Esophagus muscularis mucosa (tissue), 4 donors: ENCODE results near the gene FGD5. TPM values are rescaled to one million over a fixed set of nuclear protein-coding genes. Genes with fewer than 3 reads are reported as not detected.

Experiments
- DNase-seq: peaks from one replicate; pipeline ENCODE4 v3.0.0-alpha.2; 2017; ENCODE audit errors: extremely low spot score
- H3K27ac ChIP-seq, 4 donors: fragments of 200-600 bp; sonication (generic); replicated peaks in 1 of 4; 1 replicate in 3 of 4; 2 replicates in 1 of 4; pipeline ENCODE4 v1.5.1; 2016 to 2019; ENCODE audit warnings: mild to moderate bottlenecking in 1 of 4
- H3K27me3 ChIP-seq, 4 donors: fragments of 200-600 bp; sonication (generic); one replicate each; pipeline versions ENCODE4 v1.5.1 to v1.6.0; 2016 to 2019
- H3K36me3 ChIP-seq, 4 donors: fragments of 200-600 bp; sonication (generic); one replicate each; pipeline ENCODE4 v1.5.1; 2016 to 2019
- H3K4me1 ChIP-seq, 4 donors: fragments of 200-600 bp; sonication (generic); one replicate each; pipeline ENCODE4 v1.5.1; 2016 to 2019
- H3K4me3 ChIP-seq, 4 donors: fragments of 200-600 bp; sonication (generic); 1 replicate in 2 of 4; 2 replicates in 2 of 4; pipeline ENCODE4 v1.5.1; 2016 to 2019; ENCODE audit warnings: mild to moderate bottlenecking in 4 of 4, moderate library complexity in 1 of 4
- H3K9me3 ChIP-seq, 4 donors: fragments of 200-600 bp; sonication (generic); 1 replicate in 3 of 4; 2 replicates in 1 of 4; pipeline ENCODE4 v1.5.1; 2016 to 2019
- EP300 ChIP-seq: sonication (generic); formaldehyde crosslinking; IDR thresholded peaks from one replicate; pipeline ENCODE4 v1.6.1; 2017; ENCODE audit warnings: antibody characterized with exemption
- POLR2A ChIP-seq: fragments of 450-650 bp; IDR thresholded peaks from one replicate; pipeline ENCODE4 v1.6.1; 2017; ENCODE audit warnings: antibody characterized with exemption, moderate library complexity, mild to moderate bottlenecking, low read depth
- POLR2AphosphoS5 ChIP-seq, 2 donors: sonication (generic); formaldehyde crosslinking; IDR thresholded peaks; one replicate each; pipeline ENCODE4 v1.6.1; 2017; ENCODE audit warnings: antibody characterized with exemption in 2 of 2
- WGBS: methylation state at CpG from one replicate; pipeline ENCODE4 v1.1.5; 2018; 5-methylcytosine and 5-hydroxymethylcytosine counted together
- intact Hi-C: fragments of 100-400 bp; cut with DNase I; formaldehyde crosslinking; loops from one replicate; pipeline ENCODE4 v1.15.1; 2023
- total RNA-seq, 4 donors: library from RNA; depleted of rRNA; stranded (reverse); fragments of >200 nt; gene quantifications; one replicate each; pipeline versions ENCODE4 v1.1.0 to v1.2.1, GENCODE V29; 2016
- TF ChIP-seq, protein P1 (sequence below), 3 experiments: fragments of 200-600 bp in 2 of 3; fragments of 450-650 bp in 1 of 3; sonication (generic) in 2 of 3; IDR thresholded peaks; one replicate each; pipeline ENCODE4 v1.5.1; 2017 to 2019; ENCODE audit warnings: antibody characterized with exemption in 3 of 3, mild to moderate bottlenecking in 2 of 3, moderate library complexity in 1 of 3

Gene FGD5
- total RNA-seq, 4 donors from 2014 or later: 15.4 to 21.1 (median 16.1) TPM

DNA sequence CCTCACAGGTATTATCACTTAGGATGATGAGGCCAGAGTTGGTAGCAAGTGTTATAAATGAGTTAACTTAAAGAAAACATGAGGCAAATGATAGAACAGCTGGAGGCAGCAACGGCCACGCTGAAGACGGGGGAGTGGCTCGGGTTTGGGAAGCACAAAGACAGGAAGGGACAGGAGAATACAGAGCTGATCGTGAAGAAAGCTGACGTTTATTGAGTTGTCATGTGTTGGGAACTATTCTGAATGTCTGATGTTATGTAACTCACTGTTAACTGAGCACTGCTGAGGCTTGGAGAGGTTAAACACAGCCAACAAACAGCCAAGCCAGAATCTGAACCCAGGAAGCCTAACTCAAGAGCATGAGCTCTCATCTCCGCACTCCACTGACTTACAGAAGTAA, 42.3 kb downstream of the FGD5 start:
- intact Hi-C loops: no loop called here
- 44% methylated on average over 7 of the region's 7 CpGs for WGBS
- Histone ChIP-seq H3K9me3 (peaks cover 0 to 1% (median 0%) of the 10 kb centered on the region in 4 donors), H3K4me3 (no peak overlapping the region), H3K4me1 (peaks cover 25 to 38% (median 32%) of the 10 kb centered on the region in 4 donors), H3K27ac (peak overlapping the region; percentile 11 to 58 (median 32)), H3K36me3 (peaks cover 0 to 15% (median 4%) of the 10 kb centered on the region in 4 donors), H3K27me3 (no peaks in the 10 kb centered on the region)
- TF ChIP-seq POLR2A (no peak), EP300 (no peak), POLR2AphosphoS5 (IDR thresholded peaks at IDR 0.05) (no peak)
- TF ChIP-seq, protein P1, sequence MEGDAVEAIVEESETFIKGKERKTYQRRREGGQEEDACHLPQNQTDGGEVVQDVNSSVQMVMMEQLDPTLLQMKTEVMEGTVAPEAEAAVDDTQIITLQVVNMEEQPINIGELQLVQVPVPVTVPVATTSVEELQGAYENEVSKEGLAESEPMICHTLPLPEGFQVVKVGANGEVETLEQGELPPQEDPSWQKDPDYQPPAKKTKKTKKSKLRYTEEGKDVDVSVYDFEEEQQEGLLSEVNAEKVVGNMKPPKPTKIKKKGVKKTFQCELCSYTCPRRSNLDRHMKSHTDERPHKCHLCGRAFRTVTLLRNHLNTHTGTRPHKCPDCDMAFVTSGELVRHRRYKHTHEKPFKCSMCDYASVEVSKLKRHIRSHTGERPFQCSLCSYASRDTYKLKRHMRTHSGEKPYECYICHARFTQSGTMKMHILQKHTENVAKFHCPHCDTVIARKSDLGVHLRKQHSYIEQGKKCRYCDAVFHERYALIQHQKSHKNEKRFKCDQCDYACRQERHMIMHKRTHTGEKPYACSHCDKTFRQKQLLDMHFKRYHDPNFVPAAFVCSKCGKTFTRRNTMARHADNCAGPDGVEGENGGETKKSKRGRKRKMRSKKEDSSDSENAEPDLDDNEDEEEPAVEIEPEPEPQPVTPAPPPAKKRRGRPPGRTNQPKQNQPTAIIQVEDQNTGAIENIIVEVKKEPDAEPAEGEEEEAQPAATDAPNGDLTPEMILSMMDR (IDR thresholded peaks at IDR 0.05): no peak
- no peak for DNase-seq

DNA sequence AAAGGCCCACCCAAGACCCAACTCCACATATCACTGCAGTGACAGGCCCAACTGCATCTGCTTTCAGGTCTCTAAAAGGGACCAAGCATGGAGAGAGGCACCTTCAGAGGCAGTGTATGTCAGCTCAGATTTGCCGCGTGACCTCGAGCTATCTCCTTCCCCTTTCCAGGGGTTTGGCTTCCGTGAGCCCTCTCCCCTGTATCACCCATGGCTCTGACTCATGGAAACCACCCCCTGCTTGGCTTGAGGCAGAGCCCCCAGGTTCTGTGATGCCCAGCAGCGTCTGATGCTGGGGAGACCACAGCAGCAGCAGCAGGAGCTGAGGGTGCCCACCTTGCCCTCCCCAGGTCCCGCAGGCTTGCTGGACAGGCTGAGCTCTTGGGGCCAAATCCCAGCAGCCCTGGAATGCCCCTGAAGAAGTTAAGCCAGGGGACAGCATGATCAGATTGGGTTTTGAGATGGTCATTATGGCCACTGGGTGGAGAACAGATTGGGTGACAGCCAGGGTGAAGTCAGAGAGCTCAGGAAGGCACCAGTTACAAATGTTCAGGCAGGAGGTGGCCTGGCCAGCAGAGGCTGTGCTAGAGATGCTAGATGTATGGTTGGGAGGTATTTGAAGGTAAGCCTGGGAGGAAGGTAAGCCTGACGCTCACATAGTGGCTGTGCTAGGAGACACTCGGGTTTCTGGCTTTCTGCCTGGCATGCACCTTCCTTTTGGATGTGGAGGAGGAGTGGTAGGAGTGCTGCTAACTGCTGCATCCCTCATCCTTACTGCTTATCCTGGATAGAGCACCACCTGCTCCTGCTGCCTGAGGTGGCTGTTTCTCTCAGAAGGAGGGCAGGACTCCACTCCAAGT, 42.9 kb downstream of the FGD5 start:
- TF ChIP-seq POLR2A: no peak
- TF ChIP-seq, protein P1 (IDR thresholded peaks at IDR 0.05): no peak
- TF ChIP-seq EP300: no peak
- H3K9me3 ChIP-seq: no peaks in the 10 kb centered on the region
- no peaks in the 10 kb centered on the region for H3K27me3 ChIP-seq
- intact Hi-C loops: no loop called here
- WGBS: 67% methylated on average over 6 of the region's 8 CpGs
- peaks cover 0 to 20% (median 7%) of the 10 kb centered on the region in 4 donors for H3K36me3 ChIP-seq
- H3K27ac ChIP-seq: peak overlapping the region; percentile 11 to 58 (median 32)
- peaks cover 25 to 38% (median 32%) of the 10 kb centered on the region in 4 donors for H3K4me1 ChIP-seq
- DNase-seq: no peak
- H3K4me3 ChIP-seq: no peak overlapping the region

DNA sequence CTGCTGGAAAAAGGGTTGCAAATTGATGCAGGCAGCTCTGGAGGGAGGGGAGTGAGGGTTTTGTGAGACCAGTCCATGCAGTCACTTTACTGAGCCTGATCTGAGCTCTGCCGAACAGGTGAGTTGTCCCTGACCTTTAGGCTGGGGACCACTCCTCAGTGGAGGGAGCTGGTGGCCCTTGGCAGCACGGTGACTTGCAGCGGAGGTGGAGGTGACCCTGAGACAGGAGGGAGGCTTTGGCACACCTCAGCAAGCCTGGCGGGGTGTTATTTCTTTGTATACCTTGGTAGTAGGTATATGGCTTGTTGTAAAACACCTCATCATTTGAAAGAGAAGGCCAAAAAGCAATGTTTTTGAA, 43.5 kb downstream of the FGD5 start:
- no peak for DNase-seq
- Histone ChIP-seq H3K36me3 (peaks cover 0 to 26% (median 7%) of the 10 kb centered on the region in 4 donors), H3K4me1 (peaks cover 25 to 38% (median 32%) of the 10 kb centered on the region in 4 donors), H3K4me3 (no peak overlapping the region), H3K27me3 (no peaks in the 10 kb centered on the region), H3K9me3 (no peaks in the 10 kb centered on the region), H3K27ac (no peak overlapping the region)
- intact Hi-C loops: no loop called here
- TF ChIP-seq POLR2AphosphoS5 (IDR thresholded peaks at IDR 0.05) (no peak), EP300 (no peak), POLR2A (no peak)
- TF ChIP-seq, protein P1 (IDR thresholded peaks at IDR 0.05): no peak
- WGBS: 77% methylated on average over 4 of the region's 4 CpGs

DNA sequence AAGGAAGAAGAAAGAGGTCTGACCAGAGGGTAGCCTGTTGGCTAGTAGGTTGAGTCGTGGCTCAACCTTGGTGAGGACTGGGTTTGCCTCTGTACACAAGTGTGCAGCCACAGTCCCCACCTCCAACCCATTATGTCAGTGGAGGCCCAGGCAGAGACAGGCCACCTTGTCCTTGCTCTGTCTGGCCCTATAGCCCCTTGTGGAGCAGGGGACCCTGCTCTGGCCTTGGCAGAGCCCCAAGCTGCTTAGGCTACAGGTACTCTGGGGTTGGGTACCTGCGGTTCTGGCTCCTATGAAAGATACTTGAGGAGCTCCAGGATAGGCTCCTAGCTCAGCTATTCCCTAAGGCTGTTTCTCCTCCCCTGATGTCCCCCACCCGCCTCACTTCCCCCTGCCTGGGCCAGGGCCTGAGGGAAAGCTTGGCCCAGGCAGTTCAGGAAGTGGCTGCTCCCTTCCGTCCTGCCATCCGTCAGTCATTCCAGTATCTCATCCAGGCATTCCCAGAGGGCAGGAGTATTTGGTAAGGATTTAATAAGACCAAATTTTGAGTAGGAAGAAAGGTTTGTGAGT, 44.0 kb downstream of the FGD5 start:
- intact Hi-C loops: no loop called here
- WGBS: 66% methylated on average over 5 of the region's 5 CpGs
- no peaks in the 10 kb centered on the region for H3K27me3 ChIP-seq
- peak overlapping the region in 2 of 4 donors; percentile 20 to 48 for H3K27ac ChIP-seq
- no peak for TF ChIP-seq POLR2AphosphoS5 (IDR thresholded peaks at IDR 0.05)
- no peak for TF ChIP-seq EP300
- TF ChIP-seq, protein P1 (IDR thresholded peaks at IDR 0.05): no peak
- no peak for TF ChIP-seq POLR2A
- peaks cover 25 to 40% (median 32%) of the 10 kb centered on the region in 4 donors for H3K4me1 ChIP-seq
- H3K9me3 ChIP-seq: no peaks in the 10 kb centered on the region
- DNase-seq: no peak
- H3K36me3 ChIP-seq: peaks cover 0 to 26% (median 7%) of the 10 kb centered on the region in 4 donors
- no peak overlapping the region for H3K4me3 ChIP-seq
